ENCODE results near the gene RPS2. TPM values are rescaled to one million over a fixed set of nuclear protein-coding genes. Genes with fewer than 3 reads are reported as not detected.

Gene RPS2
- total RNA-seq, 1 donor from 2014 or later = 1,490 TPM

- intact Hi-C loops (cut with DNase I) = no loop called here
- Histone ChIP-seq H3K36me3 (peaks cover 35% of the 10 kb centered on the region), H3K9me3 (no peaks in the 10 kb centered on the region), H3K4me1 (peaks cover 52% of the 10 kb centered on the region), H3K27ac (no peak overlapping the region), H3K4me3 (no peak overlapping the region), H3K27me3 (no peaks in the 10 kb centered on the region)
- DNase-seq = no peak
- TF ChIP-seq CTCF (IDR thresholded peaks at IDR 0.05) = no peak
- no peak for ATAC-seq
Measured at GRCh38 chr16:2004795-2005517, 40.3 kb upstream of the RPS2 start.

- peaks cover 52% of the 10 kb centered on the region for H3K4me1 ChIP-seq
- ATAC-seq (peak; percentile 90), DNase-seq (peak; percentile 95)
- TF ChIP-seq CTCF (IDR thresholded peaks at IDR 0.05) = peak; percentile 94
- no peak overlapping the region for H3K4me3 ChIP-seq
- H3K9me3 ChIP-seq = no peaks in the 10 kb centered on the region
- peaks cover 44% of the 10 kb centered on the region for H3K36me3 ChIP-seq
- no peak overlapping the region for H3K27ac ChIP-seq
- intact Hi-C loops (cut with DNase I) = no loop called here
- H3K27me3 ChIP-seq = no peaks in the 10 kb centered on the region
Measured at GRCh38 chr16:2003827-2004641, 39.4 kb upstream of the RPS2 start.

- H3K27me3 ChIP-seq = no peaks in the 10 kb centered on the region
- no peak for DNase-seq
- H3K4me3 ChIP-seq = no peak overlapping the region
- no peak overlapping the region for H3K27ac ChIP-seq
- intact Hi-C loops (cut with DNase I) = no loop called here
- H3K36me3 ChIP-seq = peaks cover 51% of the 10 kb centered on the region
- no peak for TF ChIP-seq CTCF (IDR thresholded peaks at IDR 0.05)
- no peak for ATAC-seq
- peaks cover 48% of the 10 kb centered on the region for H3K4me1 ChIP-seq
- no peaks in the 10 kb centered on the region for H3K9me3 ChIP-seq
Measured at GRCh38 chr16:2003231-2003826, 38.7 kb upstream of the RPS2 start.

- Histone ChIP-seq H3K4me3 (no peak overlapping the region), H3K36me3 (peaks cover 59% of the 10 kb centered on the region), H3K27ac (no peak overlapping the region), H3K4me1 (peaks cover 46% of the 10 kb centered on the region), H3K27me3 (no peaks in the 10 kb centered on the region), H3K9me3 (no peaks in the 10 kb centered on the region)
- DNase-seq = no peak
- no peak for ATAC-seq
- TF ChIP-seq CTCF (IDR thresholded peaks at IDR 0.05) = no peak
- intact Hi-C loops (cut with DNase I) = no loop called here
Measured at GRCh38 chr16:2002406-2003230, 38.0 kb upstream of the RPS2 start.

All from upper lobe of right lung (tissue), 1 donor.